CD4-positive, alpha-beta memory T cell (primary cell): ENCODE measurements around the gene C9orf72. TPM values are rescaled to one million over a fixed set of nuclear protein-coding genes. Genes with fewer than 3 reads are reported as not detected.

Source experiments
- CTCF ChIA-PET: fragments of 350-600 bp; sonication (Branson Sonifier 250); formaldehyde crosslinking; loops from one replicate; lab custom pipeline; 2021; ENCODE audit warnings: inconsistent platforms; ENCODE audit not compliant: partially characterized antibody; lab: Charles Lee
- POLR2A ChIA-PET: fragments of 350-600 bp; sonication (Branson Sonifier 250); formaldehyde crosslinking; loops from one replicate; lab custom pipeline; 2021; ENCODE audit not compliant: partially characterized antibody; lab: Charles Lee
- DNase-seq, 5 donors: peaks; one replicate each; pipeline versions ENCODE4 v3.0.0 to v3.0.0-alpha.2; 2020 to 2022; ENCODE audit warnings: mixed read lengths in 1 of 5
- H3K27ac ChIP-seq: one replicate; pipeline ENCODE4 v1.7.0; 2013; ENCODE audit warnings: low read depth, low read length
- H3K27me3 ChIP-seq: 2 replicates; pipeline ENCODE4 v1.7.0; 2013; ENCODE audit warnings: mild to moderate bottlenecking, low read length, moderate library complexity; ENCODE audit not compliant: insufficient read depth
- H3K36me3 ChIP-seq: 2 replicates; pipeline ENCODE4 v1.7.0; 2013; ENCODE audit warnings: mild to moderate bottlenecking, low read length, moderate library complexity; ENCODE audit not compliant: insufficient read depth
- H3K4me1 ChIP-seq: 2 replicates; pipeline ENCODE4 v1.7.0; 2013; ENCODE audit warnings: mild to moderate bottlenecking, low read length, moderate library complexity; ENCODE audit not compliant: insufficient read depth
- H3K4me3 ChIP-seq, 2 donors: one replicate each; pipeline ENCODE4 v1.7.0; 2013; ENCODE audit warnings: low read length in 2 of 2, mild to moderate bottlenecking in 1 of 2
- H3K9me3 ChIP-seq, 2 donors: one replicate each; pipeline ENCODE4 v1.7.0; 2013; ENCODE audit warnings: low read length in 2 of 2, control low read depth in 1 of 2; ENCODE audit not compliant: control insufficient read depth in 1 of 2
- H3K27ac Mint-ChIP-seq, 7 donors: one replicate each; pipeline ENCODE4 v1.8.0; 2020 to 2021; ENCODE audit warnings: mixed read lengths in 7 of 7, mild to moderate bottlenecking in 6 of 7, inconsistent platforms in 3 of 7, moderate library complexity in 3 of 7
- H3K27me3 Mint-ChIP-seq, 2 donors: one replicate each; pipeline ENCODE4 v1.8.0; 2020 to 2021; ENCODE audit warnings: mixed read lengths in 2 of 2
- H3K36me3 Mint-ChIP-seq, 2 donors: one replicate each; pipeline ENCODE4 v1.8.0; 2020 to 2021; ENCODE audit warnings: mixed read lengths in 2 of 2, inconsistent platforms in 1 of 2, mild to moderate bottlenecking in 1 of 2
- H3K4me1 Mint-ChIP-seq, 4 donors: one replicate each; pipeline ENCODE4 v1.8.0; 2020 to 2021; ENCODE audit warnings: mixed read lengths in 4 of 4, mild to moderate bottlenecking in 1 of 4
- H3K4me3 Mint-ChIP-seq, 8 donors: one replicate each; pipeline ENCODE4 v1.8.0; 2020 to 2021; ENCODE audit warnings: mixed read lengths in 8 of 8, mild to moderate bottlenecking in 7 of 8, moderate library complexity in 6 of 8, inconsistent platforms in 3 of 8
- H3K9me3 Mint-ChIP-seq, 8 donors: one replicate each; pipeline ENCODE4 v1.8.0; 2020 to 2021; ENCODE audit warnings: mixed read lengths in 8 of 8, mild to moderate bottlenecking in 5 of 8, inconsistent platforms in 3 of 8, moderate library complexity in 1 of 8
- intact Hi-C: fragments of 100-400 bp; cut with micrococcal nuclease; formaldehyde crosslinking; loops from one replicate; pipeline ENCODE4 v1.15.1; 2023
- polyA plus RNA-seq, 2 donors: library from polyadenylated mRNA; unstranded; fragments of 300-500 nt; fragmentation: Illumina TruSeq; gene quantifications; one replicate each; pipeline ENCODE4 v1.2.3, GENCODE V29; 2021
- total RNA-seq, 2 experiments: library from RNA; stranded (reverse); gene quantifications; one replicate each; pipeline ENCODE4 v1.2.3, GENCODE V29; 2021

C9orf72 gene
- total and polyA plus RNA-seq, 4 experiments from 2014 or later = 6.5 to 21.1 (median 18.6) TPM

DNA sequence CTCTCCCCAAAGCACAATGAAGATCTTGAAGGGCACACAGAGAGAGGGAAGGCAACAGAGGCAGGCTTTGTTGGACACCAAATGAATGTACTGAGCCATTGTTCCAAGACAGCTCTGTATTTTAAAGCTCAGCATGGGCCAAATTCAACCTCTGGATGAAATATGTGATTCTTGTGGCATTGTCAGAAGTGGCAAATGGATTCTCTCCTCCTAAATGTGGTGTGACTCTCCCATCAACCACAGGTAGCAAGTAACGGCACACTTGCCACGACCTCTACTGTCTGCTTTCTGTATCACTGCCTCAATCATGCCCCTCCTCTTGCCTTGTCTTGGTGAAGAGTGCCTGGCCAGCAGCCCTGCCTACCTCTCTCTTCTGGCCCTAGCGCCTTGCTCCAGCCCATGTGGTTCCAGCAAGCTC lies 37.6 kb downstream of the C9orf72 start:
- H3K36me3 ChIP-seq = no peaks in the 10 kb centered on the region
- POLR2A ChIA-PET = no interaction called here
- intact Hi-C loops = no loop called here
- Mint-ChIP-seq H3K27ac (peak overlapping the region in 1 of 7 donors; percentile 37), H3K36me3 (peaks cover 6 to 24% of the 10 kb centered on the region in 2 donors), H3K4me1 (no peaks in the 10 kb centered on the region), H3K4me3 (no peak overlapping the region), H3K9me3 (no peaks in the 10 kb centered on the region), H3K27me3 (no peaks in the 10 kb centered on the region)
- no peaks in the 10 kb centered on the region for H3K27me3 ChIP-seq
- CTCF ChIA-PET = no interaction called here
- H3K9me3 ChIP-seq = no peaks in the 10 kb centered on the region
- H3K27ac ChIP-seq = no peak overlapping the region
- H3K4me1 ChIP-seq = no peaks in the 10 kb centered on the region
- DNase-seq = no peak
- H3K4me3 ChIP-seq = no peak overlapping the region

DNA sequence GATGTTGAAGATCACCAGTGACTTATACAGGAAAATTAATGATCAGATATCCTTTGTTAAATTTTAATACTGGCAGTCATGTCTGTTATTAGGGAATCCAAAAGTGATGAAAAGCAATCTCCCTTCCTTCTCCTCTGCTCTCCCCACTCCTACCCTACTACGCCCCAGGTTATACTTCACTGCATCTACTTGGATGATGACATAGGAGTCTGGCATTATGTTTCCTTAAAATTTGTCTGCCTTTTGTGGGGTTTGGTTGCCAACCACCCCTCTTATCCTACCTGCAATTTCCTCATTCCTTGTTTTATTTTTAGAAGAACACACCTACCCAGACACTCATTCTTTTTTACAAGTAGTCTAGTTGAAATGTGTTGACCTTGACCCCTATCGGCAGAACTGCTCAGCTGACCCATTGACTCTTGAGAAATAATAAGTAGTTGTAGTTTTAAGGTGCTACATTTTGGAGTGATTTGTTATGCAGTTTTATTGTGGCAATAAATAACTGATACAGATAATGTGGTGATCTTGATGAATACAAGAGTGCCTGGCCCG lies 38.5 kb downstream of the C9orf72 start:
- no peak for DNase-seq
- CTCF ChIA-PET = no interaction called here
- H3K4me1 Mint-ChIP-seq = peaks cover 0 to 3% (median under 1%) of the 10 kb centered on the region in 4 donors
- POLR2A ChIA-PET = no interaction called here
- Histone ChIP-seq H3K9me3 (no peaks in the 10 kb centered on the region), H3K4me3 (no peak overlapping the region), H3K36me3 (no peaks in the 10 kb centered on the region), H3K27me3 (no peaks in the 10 kb centered on the region), H3K4me1 (no peaks in the 10 kb centered on the region), H3K27ac (no peak overlapping the region)
- no peaks in the 10 kb centered on the region for H3K9me3 Mint-ChIP-seq
- H3K27ac Mint-ChIP-seq = no peak overlapping the region
- intact Hi-C loops = no loop called here
- H3K36me3 Mint-ChIP-seq = peaks cover 6 to 22% of the 10 kb centered on the region in 2 donors
- H3K4me3 Mint-ChIP-seq = no peak overlapping the region
- H3K27me3 Mint-ChIP-seq = no peaks in the 10 kb centered on the region

DNA sequence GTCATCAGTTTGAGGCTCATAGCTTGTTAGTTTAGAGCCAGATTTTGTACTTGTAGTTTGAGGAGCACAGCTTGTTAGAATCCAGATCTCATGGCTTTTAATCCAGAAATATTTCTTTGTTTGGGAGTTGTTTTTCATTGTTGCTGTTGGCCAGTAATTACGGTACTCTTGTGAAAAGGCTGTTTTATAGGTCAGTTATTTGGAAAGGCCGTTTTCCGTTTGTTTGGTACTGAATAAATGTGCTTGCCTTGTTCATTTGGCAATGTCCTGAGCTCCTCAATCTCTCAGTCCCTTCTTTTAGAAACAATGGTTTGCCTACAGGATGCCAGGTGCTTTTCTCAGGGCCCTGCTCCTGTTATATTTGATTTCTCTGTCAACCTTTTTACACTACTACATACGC lies 39.1 kb downstream of the C9orf72 start:
- intact Hi-C loops = no loop called here
- Histone ChIP-seq H3K4me1 (no peaks in the 10 kb centered on the region), H3K9me3 (no peaks in the 10 kb centered on the region), H3K36me3 (no peaks in the 10 kb centered on the region), H3K27ac (no peak overlapping the region), H3K4me3 (no peak overlapping the region), H3K27me3 (no peaks in the 10 kb centered on the region)
- POLR2A ChIA-PET = no interaction called here
- Mint-ChIP-seq H3K4me3 (no peak overlapping the region), H3K27me3 (no peaks in the 10 kb centered on the region), H3K36me3 (peaks cover 6 to 22% of the 10 kb centered on the region in 2 donors), H3K27ac (no peak overlapping the region), H3K4me1 (peaks cover 0 to 4% (median under 1%) of the 10 kb centered on the region in 4 donors), H3K9me3 (no peaks in the 10 kb centered on the region)
- no peak for DNase-seq
- CTCF ChIA-PET = interaction anchor here (1.1 kb wide), 1 partner anchor 11 kb away, joined by 3 read pairs; the partner anchor contains the start of gene IFNK

DNA sequence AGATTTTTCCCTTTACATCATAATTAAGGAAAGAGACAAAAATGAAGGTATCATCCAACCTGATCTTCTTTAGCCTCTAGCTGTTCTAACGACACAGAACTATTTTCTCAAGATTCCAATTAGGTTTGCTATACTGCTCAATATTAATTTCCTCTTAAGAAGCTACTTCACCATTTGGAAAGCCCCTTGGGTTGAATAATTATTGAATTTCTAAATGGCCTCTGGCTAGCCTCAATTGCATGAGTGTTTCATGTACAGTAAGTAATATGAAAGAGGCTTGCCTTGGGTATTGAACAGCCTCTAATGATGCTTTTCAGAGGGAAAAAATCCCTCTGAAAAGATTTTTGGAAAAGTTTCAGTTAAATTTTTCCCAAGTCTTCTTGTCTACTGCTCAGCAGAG lies 40.0 kb downstream of the C9orf72 start:
- DNase-seq = no peak
- H3K27ac ChIP-seq = no peak overlapping the region
- peaks cover 0 to 4% (median under 1%) of the 10 kb centered on the region in 4 donors for H3K4me1 Mint-ChIP-seq
- no peak overlapping the region for H3K4me3 ChIP-seq
- H3K9me3 ChIP-seq = no peaks in the 10 kb centered on the region
- H3K36me3 Mint-ChIP-seq = peaks cover 6 to 22% of the 10 kb centered on the region in 2 donors
- H3K4me1 ChIP-seq = no peaks in the 10 kb centered on the region
- POLR2A ChIA-PET = no interaction called here
- intact Hi-C loops = no loop called here
- no peaks in the 10 kb centered on the region for H3K9me3 Mint-ChIP-seq
- H3K27me3 Mint-ChIP-seq = no peaks in the 10 kb centered on the region
- no peaks in the 10 kb centered on the region for H3K36me3 ChIP-seq
- peak overlapping the region in 1 of 7 donors; percentile 43 for H3K27ac Mint-ChIP-seq
- CTCF ChIA-PET = interaction anchor here (0.7 to 1.8 kb wide), 3 partner anchors 10 to 201 kb away, joined by 3 to 5 read pairs (median 3); partner anchors contain the start of gene IFNK
- no peaks in the 10 kb centered on the region for H3K27me3 ChIP-seq
- H3K4me3 Mint-ChIP-seq = no peak overlapping the region

DNA sequence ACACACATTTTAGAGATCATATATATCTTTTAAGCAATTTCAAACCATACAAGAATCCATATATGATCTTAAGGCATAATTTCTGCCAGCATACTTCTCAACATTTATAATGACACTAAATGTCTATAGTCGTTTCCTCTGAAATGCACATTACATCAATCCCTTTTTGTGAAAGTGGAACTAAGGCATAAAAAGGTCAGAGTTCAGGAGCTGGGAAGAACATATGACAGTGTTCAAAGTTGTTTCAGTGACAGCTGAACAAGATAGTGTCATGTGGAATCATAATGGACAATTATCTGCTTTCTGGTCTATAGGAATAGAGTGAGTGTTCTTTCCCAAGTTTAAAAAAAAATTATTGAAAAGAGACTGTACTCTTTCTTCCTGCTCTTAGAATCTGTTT lies 41.2 kb downstream of the C9orf72 start:
- Histone ChIP-seq H3K27me3 (peaks cover 5% of the 10 kb centered on the region), H3K27ac (no peak overlapping the region), H3K9me3 (no peaks in the 10 kb centered on the region), H3K4me1 (peaks cover 3% of the 10 kb centered on the region), H3K36me3 (no peaks in the 10 kb centered on the region), H3K4me3 (no peak overlapping the region)
- H3K27ac Mint-ChIP-seq = no peak overlapping the region
- POLR2A ChIA-PET = no interaction called here
- no peaks in the 10 kb centered on the region for H3K9me3 Mint-ChIP-seq
- H3K36me3 Mint-ChIP-seq = peaks cover 5 to 17% of the 10 kb centered on the region in 2 donors
- CTCF ChIA-PET = interaction anchor here (1.8 to 4.0 kb wide), 2 partner anchors 8 to 199 kb away, joined by 5 to 22 read pairs; no protein-coding TSS in a partner anchor
- intact Hi-C loops = no loop called here
- H3K27me3 Mint-ChIP-seq = peaks cover 0 to 2% of the 10 kb centered on the region in 2 donors
- DNase-seq = no peak
- peaks cover 3 to 8% (median 5%) of the 10 kb centered on the region in 4 donors for H3K4me1 Mint-ChIP-seq
- H3K4me3 Mint-ChIP-seq = no peak overlapping the region

DNA sequence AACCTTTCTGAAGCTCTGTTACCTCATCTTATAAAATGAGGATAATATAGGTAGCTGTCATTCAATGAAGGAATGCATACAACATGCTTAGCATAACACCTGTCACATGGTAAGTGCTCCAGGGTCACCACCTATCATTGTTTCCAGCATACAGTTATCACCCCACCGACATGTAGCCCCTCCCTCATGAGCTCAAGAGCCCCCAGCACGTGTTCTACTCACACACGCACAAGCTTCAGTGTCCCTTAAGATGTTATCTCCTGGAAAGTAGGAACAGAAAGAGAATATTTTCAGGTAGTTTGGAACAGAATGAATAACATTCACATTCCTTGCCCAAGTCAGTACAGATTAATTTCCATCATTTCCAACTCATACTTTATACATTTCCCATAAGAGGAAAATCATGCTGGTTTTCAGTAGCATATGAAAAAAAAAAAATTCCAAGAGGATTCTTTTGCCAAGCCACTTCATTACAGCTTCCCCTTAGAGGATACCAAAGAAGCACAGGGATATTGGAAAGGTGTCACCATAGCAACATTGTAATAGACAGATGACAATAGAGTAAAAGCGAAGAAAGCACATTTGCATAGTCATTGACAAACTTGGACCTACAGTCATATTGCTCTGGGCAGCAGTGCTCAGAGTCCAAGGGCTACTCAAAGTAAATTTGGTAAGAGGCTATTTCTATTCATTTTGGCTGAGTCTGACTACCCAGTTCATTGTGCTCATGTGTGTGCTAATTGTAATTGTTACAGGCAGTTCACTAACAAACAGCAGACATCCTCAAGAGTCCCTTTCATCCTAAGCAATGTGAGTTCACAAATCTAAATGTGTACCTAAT lies 42.1 kb downstream of the C9orf72 start:
- Histone ChIP-seq H3K9me3 (no peaks in the 10 kb centered on the region), H3K27me3 (peaks cover 5% of the 10 kb centered on the region), H3K4me3 (no peak overlapping the region), H3K36me3 (no peaks in the 10 kb centered on the region), H3K4me1 (peaks cover 3% of the 10 kb centered on the region), H3K27ac (no peak overlapping the region)
- peaks cover 0 to 12% of the 10 kb centered on the region in 2 donors for H3K36me3 Mint-ChIP-seq
- ChIA-PET POLR2A (no interaction called here), CTCF (interaction anchor here (0.5 to 4.0 kb wide), 8 partner anchors 9 to 198 kb away, joined by 3 to 55 read pairs (median 4); no protein-coding TSS in a partner anchor)
- no peaks in the 10 kb centered on the region for H3K9me3 Mint-ChIP-seq
- no peak overlapping the region for H3K27ac Mint-ChIP-seq
- intact Hi-C loops = no loop called here
- peaks cover 3 to 8% (median 5%) of the 10 kb centered on the region in 4 donors for H3K4me1 Mint-ChIP-seq
- DNase-seq = no peak
- peaks cover 0 to 4% of the 10 kb centered on the region in 2 donors for H3K27me3 Mint-ChIP-seq
- H3K4me3 Mint-ChIP-seq = peak overlapping the region in 2 of 8 donors; percentile 4 to 25
